Measurements from ENCODE around the gene SYNRG. TPM values are rescaled to one million over a fixed set of nuclear protein-coding genes. Genes with fewer than 3 reads are reported as not detected.

The SYNRG gene
- total RNA-seq, 1 donor from 2014 or later: 89.8 TPM

DNA sequence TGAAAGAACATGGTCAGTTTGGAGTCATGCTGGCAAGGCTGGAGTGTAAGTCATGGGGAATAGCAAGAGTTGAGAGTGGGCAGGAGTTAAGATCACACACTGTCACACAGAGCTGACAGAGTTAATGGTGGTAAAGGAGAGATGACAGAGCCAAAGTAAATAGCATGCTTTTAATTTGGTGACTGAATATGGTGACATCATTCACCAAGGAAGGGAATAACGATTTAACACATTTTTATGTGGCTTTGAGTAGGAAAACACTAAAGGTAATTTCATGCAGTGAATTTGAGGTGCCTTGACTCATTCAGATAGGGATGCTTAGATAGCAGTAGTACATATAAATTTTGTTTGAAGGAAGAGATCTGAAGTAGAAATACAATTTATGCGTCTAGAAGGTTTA is 42.1 kb downstream of the SYNRG start:
- CTCF ChIA-PET: no interaction called here

DNA sequence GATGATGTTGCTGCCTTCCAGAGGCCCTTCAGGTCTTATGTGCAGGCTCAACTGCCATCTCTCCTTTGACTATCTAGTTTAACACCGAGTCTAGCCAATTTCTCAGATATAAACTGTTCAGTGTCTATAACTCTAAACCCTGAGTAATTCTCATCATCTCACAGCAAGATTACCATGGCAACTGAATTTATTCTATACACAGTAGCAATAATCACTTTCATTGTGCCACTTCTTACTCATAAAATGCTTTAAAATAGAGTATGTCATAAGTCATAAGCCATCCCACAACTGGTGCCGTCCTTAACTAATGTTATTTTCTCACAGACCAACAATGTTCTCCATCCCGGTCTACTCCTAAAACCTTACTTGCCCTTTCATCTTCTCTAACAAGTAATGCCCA is 45.0 kb downstream of the SYNRG start:
- Mint-ChIP-seq H3K9me3 (no peaks in the 10 kb centered on the region), H3K4me1 (no peaks in the 10 kb centered on the region), H3K36me3 (ENCODE audit: low read depth) (peaks cover 75% of the 10 kb centered on the region), H3K27ac (no peak overlapping the region), H3K27me3 (no peaks in the 10 kb centered on the region), H3K4me3 (no peak overlapping the region)
- no peak for DNase-seq
- TF ChIP-seq, protein P1, sequence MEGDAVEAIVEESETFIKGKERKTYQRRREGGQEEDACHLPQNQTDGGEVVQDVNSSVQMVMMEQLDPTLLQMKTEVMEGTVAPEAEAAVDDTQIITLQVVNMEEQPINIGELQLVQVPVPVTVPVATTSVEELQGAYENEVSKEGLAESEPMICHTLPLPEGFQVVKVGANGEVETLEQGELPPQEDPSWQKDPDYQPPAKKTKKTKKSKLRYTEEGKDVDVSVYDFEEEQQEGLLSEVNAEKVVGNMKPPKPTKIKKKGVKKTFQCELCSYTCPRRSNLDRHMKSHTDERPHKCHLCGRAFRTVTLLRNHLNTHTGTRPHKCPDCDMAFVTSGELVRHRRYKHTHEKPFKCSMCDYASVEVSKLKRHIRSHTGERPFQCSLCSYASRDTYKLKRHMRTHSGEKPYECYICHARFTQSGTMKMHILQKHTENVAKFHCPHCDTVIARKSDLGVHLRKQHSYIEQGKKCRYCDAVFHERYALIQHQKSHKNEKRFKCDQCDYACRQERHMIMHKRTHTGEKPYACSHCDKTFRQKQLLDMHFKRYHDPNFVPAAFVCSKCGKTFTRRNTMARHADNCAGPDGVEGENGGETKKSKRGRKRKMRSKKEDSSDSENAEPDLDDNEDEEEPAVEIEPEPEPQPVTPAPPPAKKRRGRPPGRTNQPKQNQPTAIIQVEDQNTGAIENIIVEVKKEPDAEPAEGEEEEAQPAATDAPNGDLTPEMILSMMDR (IDR thresholded peaks at IDR 0.05): no peak
- intact Hi-C loops (cut with micrococcal nuclease): no loop called here
- no peak for ATAC-seq (ENCODE audit: low read depth)
- CTCF ChIA-PET: no interaction called here
- POLR2A ChIA-PET: no interaction called here

More for the DNA sequence above, 42.1 kb downstream of the SYNRG start:
- Mint-ChIP-seq H3K4me3 (no peak overlapping the region), H3K9me3 (no peaks in the 10 kb centered on the region), H3K27ac (no peak overlapping the region), H3K27me3 (no peaks in the 10 kb centered on the region), H3K36me3 (ENCODE audit: low read depth) (peaks cover 71% of the 10 kb centered on the region), H3K4me1 (no peaks in the 10 kb centered on the region)
- POLR2A ChIA-PET: no interaction called here
- ATAC-seq (ENCODE audit: low read depth) (no peak), DNase-seq (no peak)
- intact Hi-C loops (cut with micrococcal nuclease): no loop called here
- TF ChIP-seq, protein P1 (IDR thresholded peaks at IDR 0.05): no peak

DNA sequence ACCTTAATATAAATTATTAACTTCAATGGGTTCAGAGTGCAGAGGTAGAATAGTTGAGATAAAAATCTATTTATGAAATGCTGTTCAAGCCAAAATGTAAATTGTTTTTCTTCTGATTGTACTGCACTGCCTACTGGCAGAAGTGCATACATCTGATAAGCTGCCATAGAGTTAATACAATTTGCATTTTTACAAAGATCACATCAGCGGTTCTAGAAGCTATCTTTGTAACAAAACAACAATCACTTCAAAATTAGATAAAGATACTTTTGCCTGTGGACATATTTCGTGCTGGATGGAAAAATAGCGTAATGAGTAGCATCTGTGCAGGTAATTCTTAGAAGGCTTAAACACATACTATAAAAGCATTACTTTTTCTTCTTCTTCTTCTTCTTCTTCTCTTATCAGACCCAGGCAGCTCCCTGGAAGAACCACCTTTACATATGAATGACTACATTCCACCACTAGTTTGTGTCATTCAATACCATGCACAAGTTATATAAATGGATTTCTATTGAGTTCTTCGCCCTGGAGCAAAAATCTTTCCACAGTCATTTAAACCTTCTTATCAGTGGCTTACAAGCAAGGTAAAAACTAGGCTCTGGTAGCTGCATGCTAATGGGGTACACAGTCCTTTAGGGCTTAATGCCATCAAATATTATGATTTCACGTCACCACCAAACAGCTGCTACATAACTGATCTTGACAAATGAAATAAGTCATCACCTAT is 47.0 kb downstream of the SYNRG start:
- no peaks in the 10 kb centered on the region for H3K9me3 Mint-ChIP-seq
- no peak overlapping the region for H3K4me3 Mint-ChIP-seq
- H3K4me1 Mint-ChIP-seq: no peaks in the 10 kb centered on the region
- no peak for ATAC-seq (ENCODE audit: low read depth)
- TF ChIP-seq, protein P1 (IDR thresholded peaks at IDR 0.05): no peak
- no peak overlapping the region for H3K27ac Mint-ChIP-seq
- no peaks in the 10 kb centered on the region for H3K27me3 Mint-ChIP-seq
- H3K36me3 Mint-ChIP-seq (ENCODE audit: low read depth): peaks cover 76% of the 10 kb centered on the region
- intact Hi-C loops (cut with micrococcal nuclease): no loop called here
- ChIA-PET POLR2A (no interaction called here), CTCF (interaction anchor here (0.6 to 0.9 kb wide), 2 partner anchors 8 to 254 kb away, joined by 3 read pairs; no protein-coding TSS in a partner anchor)
- DNase-seq: no peak

DNA sequence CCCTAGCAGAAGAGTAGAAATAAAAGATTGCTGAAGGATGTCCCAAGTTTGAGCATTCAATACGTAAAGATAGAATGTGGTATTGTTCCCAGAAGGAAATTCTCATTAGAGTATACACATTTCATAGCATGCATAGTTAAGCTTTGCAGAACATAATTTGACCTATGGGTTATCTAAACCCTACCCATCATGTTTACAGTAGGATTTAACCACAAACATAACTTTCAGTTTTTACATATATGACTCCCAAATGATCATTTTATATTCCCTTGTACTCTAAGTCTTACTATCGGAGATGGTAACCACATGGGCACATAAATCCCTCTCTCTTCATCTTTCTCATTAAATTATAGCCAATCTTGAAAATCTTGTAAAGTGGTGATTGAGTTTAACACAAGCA is 50.9 kb downstream of the SYNRG start:
- intact Hi-C loops (cut with micrococcal nuclease): no loop called here
- Mint-ChIP-seq H3K9me3 (no peaks in the 10 kb centered on the region), H3K4me3 (no peak overlapping the region), H3K4me1 (no peaks in the 10 kb centered on the region), H3K27me3 (no peaks in the 10 kb centered on the region), H3K36me3 (ENCODE audit: low read depth) (peaks cover 74% of the 10 kb centered on the region), H3K27ac (no peak overlapping the region)
- DNase-seq (no peak), ATAC-seq (ENCODE audit: low read depth) (no peak)
- ChIA-PET POLR2A (no interaction called here), CTCF (no interaction called here)
- TF ChIP-seq, protein P1 (IDR thresholded peaks at IDR 0.05): no peak

DNA sequence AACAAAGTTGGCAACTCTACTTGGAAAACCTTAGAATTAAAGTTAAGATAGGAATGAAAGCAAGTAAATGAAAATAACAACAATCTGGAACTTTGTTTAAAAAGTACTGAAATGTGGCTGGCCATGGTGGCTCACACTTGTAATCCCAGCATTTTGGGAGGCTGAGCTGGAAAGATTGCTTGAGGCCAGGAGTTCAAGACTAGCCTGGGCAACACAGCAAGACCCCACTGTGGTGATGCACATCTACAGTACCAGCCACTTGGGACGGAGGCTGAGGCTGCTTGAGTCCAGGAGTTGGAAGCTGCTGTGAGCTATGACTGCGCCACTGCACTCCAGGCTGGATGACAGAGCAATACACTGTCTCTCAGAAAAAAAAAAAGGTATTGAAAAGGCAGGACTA is 51.7 kb downstream of the SYNRG start:
- TF ChIP-seq, protein P1 (IDR thresholded peaks at IDR 0.05): no peak
- DNase-seq (no peak), ATAC-seq (ENCODE audit: low read depth) (no peak)
- peaks cover 6% of the 10 kb centered on the region for H3K4me1 Mint-ChIP-seq
- ChIA-PET POLR2A (no interaction called here), CTCF (no interaction called here)
- H3K4me3 Mint-ChIP-seq: no peak overlapping the region
- H3K9me3 Mint-ChIP-seq: no peaks in the 10 kb centered on the region
- no peak overlapping the region for H3K27ac Mint-ChIP-seq
- intact Hi-C loops (cut with micrococcal nuclease): no loop called here
- H3K27me3 Mint-ChIP-seq: no peaks in the 10 kb centered on the region
- H3K36me3 Mint-ChIP-seq (ENCODE audit: low read depth): peaks cover 79% of the 10 kb centered on the region

All from activated B cell treated with CpG ODN at 0.5 μM for 24 hours (primary cell).